ENCODE results near the gene PIAS2.

- no peak for TF ChIP-seq EZH2 (IDR thresholded peaks at IDR 0.05; ENCODE audit: borderline replicate concordance, low read depth, low read length, poor library complexity, severe bottlenecking)
- TF ChIP-seq CTCF (conservative IDR thresholded peaks at IDR 0.05; ENCODE audit: low read depth, low read length): no peak
Observed at GRCh38 chr18:46946656-46947282, 29.5 kb upstream of the PIAS2 start.
